ENCODE measurements around the gene STAT2. TPM values are rescaled to one million over a fixed set of nuclear protein-coding genes. Genes with fewer than 3 reads are reported as not detected.

The STAT2 gene
- total and polyA plus RNA-seq, 9 of the 15 experiments (the other 6 are each of a cell fraction or from before 2014, with no cell fraction given): 15.5 to 46.9 (median 40.1) TPM

GRCh38 chr12:56315622-56316473 lies 44.1 kb downstream of the STAT2 start, which contains the start of gene CNPY2 (continued):
- TF ChIP-seq SRSF7 (optimal IDR thresholded peaks at IDR 0.05; ENCODE audit: low read depth, low read length) (no peak), NCOR1 (IDR thresholded peaks at IDR 0.05) (no peak), ZSCAN32 (CRISPR knock-in tag; IDR thresholded peaks at IDR 0.05) (no peak), TSHZ1 (CRISPR knock-in tag; IDR thresholded peaks at IDR 0.05) (no peak), TCF7L2 (IDR thresholded peaks at IDR 0.05; ENCODE audit: low read depth, low read length) (no peak), CREM (IDR thresholded peaks at IDR 0.05; ENCODE audit: low read depth) (peak; percentile 91), SPI1 (IDR thresholded peaks at IDR 0.05; ENCODE audit: borderline replicate concordance, low read depth, low read length) (no peak), ZBTB5 (IDR thresholded peaks at IDR 0.05) (no peak), ELK1 (CRISPR knock-in tag; IDR thresholded peaks at IDR 0.05) (no peak), DMBX1 (CRISPR knock-in tag; IDR thresholded peaks at IDR 0.05; ENCODE audit: borderline replicate concordance) (0 out of 2 replicates have a peak, but pooled peaks have one; percentile 10), CHD2 (IDR thresholded peaks at IDR 0.05; ENCODE audit: low read depth, low read length) (peak; percentile 98), ZNF766 (CRISPR knock-in tag; conservative IDR thresholded peaks at IDR 0.05) (peak; percentile 93), SMAD2 (IDR thresholded peaks at IDR 0.05; ENCODE audit: low read depth, low read length) (no peak), MAX (CRISPR knock-in tag; IDR thresholded peaks at IDR 0.05) (peak; percentile 92), ZNF395 (CRISPR knock-in tag; IDR thresholded peaks at IDR 0.05) (peak; percentile 78), BRD9 (IDR thresholded peaks at IDR 0.05; ENCODE audit: low read depth, partially characterized antibody) (no peak), RFX1 (IDR thresholded peaks at IDR 0.05) (no peak), PTTG1 (tag; IDR thresholded peaks at IDR 0.05; ENCODE audit: low read depth) (no peak), HDAC8 (tag; IDR thresholded peaks at IDR 0.05) (no peak), SMARCC2 (IDR thresholded peaks at IDR 0.05; ENCODE audit: low read depth) (no peak)

Data from K562 (cell line).